ENCODE results near the gene KLHDC8A.

Gene KLHDC8A

DNA sequence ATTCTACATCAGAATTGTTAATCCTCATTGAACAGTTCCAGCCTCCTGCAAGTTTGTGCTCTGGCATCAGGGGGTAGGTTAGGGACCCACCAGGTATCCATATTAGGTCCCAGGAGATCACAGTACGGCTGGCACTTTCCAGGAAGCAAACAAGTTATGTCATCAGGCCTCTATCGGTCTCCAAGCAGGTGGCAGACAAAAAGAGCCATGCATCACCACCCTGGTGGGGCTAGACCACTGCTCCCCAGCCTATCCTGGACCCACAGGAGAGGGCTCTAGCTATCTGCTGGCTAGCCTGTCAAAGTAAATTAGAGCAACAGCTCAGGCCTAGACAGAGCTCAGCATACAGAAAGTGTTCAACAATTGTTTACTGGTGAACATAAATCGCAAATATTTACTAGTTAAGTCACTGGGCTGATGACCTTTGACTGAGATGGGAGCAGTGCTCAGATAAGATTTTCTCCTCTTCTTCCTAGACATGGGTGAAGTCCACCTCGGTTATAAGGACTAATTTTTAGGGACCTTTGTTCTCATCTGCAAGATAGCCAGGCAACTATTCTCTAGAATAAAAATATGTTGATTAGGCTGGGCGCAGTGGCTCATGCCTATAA lies 41.6 kb downstream of the KLHDC8A start:
- POLR2A ChIA-PET = interaction anchor here (0.9 kb wide), 1 partner anchor 17 kb away, joined by 3 read pairs; no protein-coding TSS in a partner anchor

DNA sequence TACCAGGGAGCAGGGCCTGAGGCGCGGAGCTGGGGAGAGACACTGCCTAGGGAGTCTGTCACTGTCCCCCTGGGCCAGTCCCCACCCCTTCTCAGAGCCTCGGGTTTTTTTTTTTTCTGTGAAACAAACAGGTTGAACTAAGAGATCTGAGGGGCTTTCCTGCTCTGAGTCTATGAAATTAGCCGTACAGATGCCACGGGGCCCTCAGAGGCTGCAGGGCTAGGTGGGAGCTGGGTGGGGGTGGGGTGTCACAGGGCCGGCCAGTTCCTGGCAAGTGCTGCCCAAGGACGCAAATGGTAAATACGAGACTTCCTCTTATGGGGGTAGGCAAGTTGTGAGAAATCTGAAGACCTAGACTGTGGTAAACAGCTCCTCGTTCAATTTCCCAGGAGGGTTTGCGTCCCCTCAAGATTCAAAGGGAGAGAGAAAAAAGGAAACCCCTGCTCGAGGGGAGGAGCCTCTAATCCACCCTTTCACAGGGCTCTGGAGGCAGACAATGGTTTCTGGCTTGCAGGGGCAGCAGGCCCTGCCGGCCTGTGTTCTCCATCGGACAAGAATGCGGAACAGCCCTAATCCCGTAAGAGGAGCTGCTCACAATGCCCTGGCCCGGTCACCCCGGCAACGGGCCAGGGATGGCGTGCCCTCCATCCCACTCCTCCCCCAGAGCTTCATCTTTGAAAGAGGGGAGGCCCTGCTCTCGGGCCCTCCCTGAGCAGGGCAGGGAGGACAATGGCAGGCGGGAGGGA lies 43.0 kb downstream of the KLHDC8A start:
- no peak overlapping the region for H3K27ac ChIP-seq (ENCODE audit: extremely low read depth, low read depth, low read length)
- ChIA-PET POLR2A (interaction anchor here (0.8 to 1.5 kb wide), 4 partner anchors 16 to 606 kb away, joined by 3 to 5 read pairs (median 3); no protein-coding TSS in a partner anchor), CTCF (interaction anchor here (0.6 to 2.9 kb wide), 5 partner anchors 11 to 43 kb away, joined by 3 to 11 read pairs (median 4); no protein-coding TSS in a partner anchor)
- H3K4me3 ChIP-seq (ENCODE audit: low read depth, low read length) = no peak overlapping the region
- peaks cover 5% of the 10 kb centered on the region; the same call in 1 of the 2 replicates for H3K4me1 ChIP-seq (ENCODE audit: control insufficient read depth, insufficient read depth, low read length)
- H3K36me3 ChIP-seq (ENCODE audit: control insufficient read depth in 2 of 2, insufficient read depth in 1 of 2, low read length in 2 of 2) = peaks cover 0 to 23% of the 10 kb centered on the region in 2 experiments; a peak in 1 of 3 replicates
- no peak for TF ChIP-seq MYNN (tag by site-specific recombination; IDR thresholded peaks at IDR 0.05; ENCODE audit: borderline replicate concordance)
- peak; percentile 57; the same call in 1 of the 2 replicates for TF ChIP-seq ZNF341 (tag by site-specific recombination; IDR thresholded peaks at IDR 0.05; ENCODE audit: low read depth)
- H3K9me3 ChIP-seq (ENCODE audit: control insufficient read depth, insufficient read depth, low read depth, low read length) = no peaks in the 10 kb centered on the region

More for the DNA sequence above, 41.6 kb downstream of the KLHDC8A start:
- peak; percentile 95 for TF ChIP-seq ZIC2 (tag by site-specific recombination; IDR thresholded peaks at IDR 0.05)
- TF ChIP-seq ZNF221 (tag by site-specific recombination; IDR thresholded peaks at IDR 0.05; ENCODE audit: borderline replicate concordance) = no peak
- TF ChIP-seq SCRT2 (tag by site-specific recombination; IDR thresholded peaks at IDR 0.05) = 0 out of 2 replicates have a peak, but pooled peaks have one; percentile 12
- TF ChIP-seq, protein P1, sequence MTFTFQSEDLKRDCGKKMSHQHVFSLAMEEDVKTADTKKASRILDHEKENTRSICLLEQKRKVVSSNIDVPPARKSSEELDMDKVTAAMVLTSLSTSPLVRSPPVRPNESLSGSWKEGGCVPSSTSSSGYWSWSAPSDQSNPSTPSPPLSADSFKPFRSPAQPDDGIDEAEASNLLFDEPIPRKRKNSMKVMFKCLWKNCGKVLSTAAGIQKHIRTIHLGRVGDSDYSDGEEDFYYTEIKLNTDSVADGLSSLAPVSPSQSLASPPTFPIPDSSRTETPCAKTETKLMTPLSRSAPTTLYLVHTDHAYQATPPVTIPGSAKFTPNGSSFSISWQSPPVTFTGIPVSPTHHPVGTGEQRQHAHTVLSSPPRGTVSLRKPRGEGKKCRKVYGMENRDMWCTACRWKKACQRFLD (tag by site-specific recombination; IDR thresholded peaks at IDR 0.05) = no peak
- TF ChIP-seq GLIS1 (tag by site-specific recombination; IDR thresholded peaks at IDR 0.05) = peak; percentile 91
- no peak for TF ChIP-seq ZNF707 (tag by site-specific recombination; IDR thresholded peaks at IDR 0.05)
- TF ChIP-seq ZNF24 (tag by site-specific recombination; IDR thresholded peaks at IDR 0.05) = no peak
- no peak for TF ChIP-seq ZNF785 (tag by site-specific recombination; IDR thresholded peaks at IDR 0.05)
- TF ChIP-seq ZBTB17 (tag by site-specific recombination; IDR thresholded peaks at IDR 0.05) = peak; percentile 42; the same call in 1 of the 2 replicates
- no peak for TF ChIP-seq ZNF157 (tag by site-specific recombination; IDR thresholded peaks at IDR 0.05)
- no peak for TF ChIP-seq ZNF169 (tag by site-specific recombination; IDR thresholded peaks at IDR 0.05)
- Histone ChIP-seq H3K36me3 (ENCODE audit: control insufficient read depth in 2 of 2, insufficient read depth in 1 of 2, low read length in 2 of 2) (peaks cover 0 to 17% of the 10 kb centered on the region in 2 experiments; a peak in 1 of 3 replicates), H3K4me3 (ENCODE audit: low read depth, low read length) (no peak overlapping the region), H3K27ac (ENCODE audit: extremely low read depth, low read depth, low read length) (no peak overlapping the region), H3K9me3 (ENCODE audit: control insufficient read depth, insufficient read depth, low read depth, low read length) (no peaks in the 10 kb centered on the region), H3K4me1 (ENCODE audit: control insufficient read depth, insufficient read depth, low read length) (peaks cover 10% of the 10 kb centered on the region)
- CTCF ChIA-PET = interaction anchor here (1.2 to 2.9 kb wide), 3 partner anchors 10 to 42 kb away, joined by 3 to 11 read pairs (median 8); no protein-coding TSS in a partner anchor

DNA sequence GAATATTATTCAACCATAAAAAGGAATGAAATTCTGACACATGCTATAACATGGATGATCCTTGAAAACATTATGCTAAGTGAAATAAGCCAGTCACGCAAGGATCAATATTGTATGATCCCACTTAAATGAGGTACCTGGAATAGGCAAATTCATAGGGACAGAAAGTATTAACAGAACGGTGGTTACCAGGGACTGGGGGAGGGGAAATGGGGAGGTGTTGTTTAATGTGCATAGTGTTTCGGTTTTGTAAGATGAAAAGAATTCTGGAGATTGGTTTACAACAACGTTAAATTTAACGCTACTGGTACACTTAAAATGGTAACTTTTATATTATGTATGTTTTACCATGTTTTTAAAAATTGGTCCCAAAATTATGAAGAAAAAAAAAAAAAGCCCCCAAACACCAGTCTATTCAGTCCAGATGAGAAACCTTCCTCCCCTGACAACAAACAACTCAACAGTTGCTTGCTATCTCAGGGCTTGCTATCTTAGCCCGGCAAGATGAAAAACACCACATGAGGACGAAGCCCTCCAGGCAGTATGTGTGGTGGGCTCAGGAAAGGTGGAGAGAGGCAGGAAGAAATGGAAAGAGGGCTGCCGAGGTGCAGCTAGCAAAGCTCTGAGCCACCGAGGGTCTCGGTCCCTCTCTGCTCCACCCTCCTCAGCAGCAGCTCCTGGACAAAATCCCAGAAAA lies 43.7 kb downstream of the KLHDC8A start:
- no peak for TF ChIP-seq SETDB1 (IDR thresholded peaks at IDR 0.05; ENCODE audit: insufficient read length, low read length)
- no peak for TF ChIP-seq ZNF548 (tag by site-specific recombination; IDR thresholded peaks at IDR 0.05)
- TF ChIP-seq ZNF146 (tag by site-specific recombination; IDR thresholded peaks at IDR 0.05) = peak; percentile 75
- Histone ChIP-seq H3K36me3 (ENCODE audit: control insufficient read depth in 2 of 2, insufficient read depth in 1 of 2, low read length in 2 of 2) (peaks cover 0 to 30% of the 10 kb centered on the region in 2 experiments; a peak in 1 of 3 replicates), H3K27ac (ENCODE audit: extremely low read depth, low read depth, low read length) (no peak overlapping the region), H3K4me1 (ENCODE audit: control insufficient read depth, insufficient read depth, low read length) (peaks cover 3% of the 10 kb centered on the region; the same call in 1 of the 2 replicates), H3K9me3 (ENCODE audit: control insufficient read depth, insufficient read depth, low read depth, low read length) (no peaks in the 10 kb centered on the region), H3K4me3 (ENCODE audit: low read depth, low read length) (no peak overlapping the region)
- CTCF ChIA-PET = interaction anchor here (2.9 kb wide), 1 partner anchor 12 kb away, joined by 11 read pairs; no protein-coding TSS in a partner anchor
- POLR2A ChIA-PET = interaction anchor here (0.8 to 1.5 kb wide), 2 partner anchors 40 to 607 kb away, joined by 3 to 5 read pairs; no protein-coding TSS in a partner anchor

All from HEK293 (cell line).